Measurements from ENCODE around the gene RET.
A peak's percentile ranks its signal among the peaks of the same experiment; 100 is the strongest.

Gene RET

GRCh38 chr10:43044961-43045621, 31.8 kb upstream of the RET start:
- no peak for DNase-seq

- DNase-seq, result peak; percentile 41
Observed at GRCh38 chr10:43045631-43046287, 31.1 kb upstream of the RET start.

GRCh38 chr10:43046288-43046991, 30.4 kb upstream of the RET start:
- DNase-seq, result peak; percentile 56

GRCh38 chr10:43047288-43047970, 29.4 kb upstream of the RET start:
- peak; percentile 37 for DNase-seq

GRCh38 chr10:43048301-43049051, 28.4 kb upstream of the RET start:
- DNase-seq, result no peak

- DNase-seq, result peak; percentile 38
Observed at GRCh38 chr10:43049081-43049551, 27.8 kb upstream of the RET start.

- DNase-seq, result no peak
Observed at GRCh38 chr10:43050011-43050410, 26.9 kb upstream of the RET start.

- no peak for DNase-seq
Observed at GRCh38 chr10:43053825-43054224, 23.0 kb upstream of the RET start.

GRCh38 chr10:43054593-43054992, 22.3 kb upstream of the RET start:
- DNase-seq, result no peak

GRCh38 chr10:43055217-43055616, 21.7 kb upstream of the RET start:
- no peak for DNase-seq

- peak; percentile 41 for DNase-seq
Observed at GRCh38 chr10:43055991-43056567, 20.8 kb upstream of the RET start.

- DNase-seq, result peak; percentile 58
Observed at GRCh38 chr10:43056568-43057011, 20.3 kb upstream of the RET start.

GRCh38 chr10:43057231-43057711, 19.6 kb upstream of the RET start:
- peak; percentile 38 for DNase-seq

GRCh38 chr10:43057831-43058340, 19.0 kb upstream of the RET start:
- peak; percentile 45 for DNase-seq

- no peak for DNase-seq
Observed at GRCh38 chr10:43058716-43059335, 18.0 kb upstream of the RET start.

GRCh38 chr10:43059336-43059720, 17.5 kb upstream of the RET start:
- DNase-seq, result no peak

- DNase-seq, result no peak
Observed at GRCh38 chr10:43059828-43060227, 17.0 kb upstream of the RET start.

GRCh38 chr10:43060291-43060690, 16.6 kb upstream of the RET start:
- no peak for DNase-seq

GRCh38 chr10:43061331-43061730, 15.5 kb upstream of the RET start:
- no peak for DNase-seq

GRCh38 chr10:43061760-43062159, 15.1 kb upstream of the RET start:
- DNase-seq, result no peak
